Measurements from ENCODE around the gene GZMM.

Gene GZMM

DNA sequence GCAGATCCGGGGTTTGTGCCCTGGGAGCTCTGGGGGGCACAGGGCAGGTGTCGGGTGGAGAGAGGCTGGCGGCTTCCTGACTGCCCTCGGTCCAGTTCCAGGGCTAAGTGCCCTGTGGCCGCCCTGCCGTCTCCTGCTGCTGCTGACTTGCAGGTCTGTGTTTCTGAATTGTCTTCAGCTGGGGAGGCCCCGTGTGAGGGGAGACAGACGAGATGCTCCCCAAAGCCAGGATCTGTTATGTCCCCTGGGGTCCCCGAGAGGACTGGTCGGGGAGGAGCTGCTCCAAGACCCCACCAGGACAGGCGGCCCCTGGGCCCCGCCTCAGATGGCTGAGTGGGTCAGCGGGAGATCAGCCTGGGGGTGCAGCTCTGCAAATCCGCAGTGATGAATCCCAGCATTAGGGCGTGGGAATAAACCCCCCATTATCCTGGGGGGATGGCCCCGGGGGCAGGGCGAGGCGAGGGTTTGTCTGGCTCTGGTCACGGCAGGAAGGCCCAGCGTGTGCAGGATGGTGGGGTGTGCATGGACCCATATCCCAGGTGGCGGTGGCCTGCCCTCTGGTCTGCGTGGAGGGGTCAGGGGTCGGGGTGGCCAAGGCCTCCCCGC lies 50.5 kb downstream of the GZMM start:
- DNase-seq (ENCODE audit: low read depth): no peak
- TF ChIP-seq CTCF (conservative IDR thresholded peaks at IDR 0.05; ENCODE audit: control insufficient read depth, insufficient read depth, low read depth, low read length): no peak
- H3K4me3 ChIP-seq (ENCODE audit: control insufficient read depth, low read depth, low read length): no peak overlapping the region

DNA sequence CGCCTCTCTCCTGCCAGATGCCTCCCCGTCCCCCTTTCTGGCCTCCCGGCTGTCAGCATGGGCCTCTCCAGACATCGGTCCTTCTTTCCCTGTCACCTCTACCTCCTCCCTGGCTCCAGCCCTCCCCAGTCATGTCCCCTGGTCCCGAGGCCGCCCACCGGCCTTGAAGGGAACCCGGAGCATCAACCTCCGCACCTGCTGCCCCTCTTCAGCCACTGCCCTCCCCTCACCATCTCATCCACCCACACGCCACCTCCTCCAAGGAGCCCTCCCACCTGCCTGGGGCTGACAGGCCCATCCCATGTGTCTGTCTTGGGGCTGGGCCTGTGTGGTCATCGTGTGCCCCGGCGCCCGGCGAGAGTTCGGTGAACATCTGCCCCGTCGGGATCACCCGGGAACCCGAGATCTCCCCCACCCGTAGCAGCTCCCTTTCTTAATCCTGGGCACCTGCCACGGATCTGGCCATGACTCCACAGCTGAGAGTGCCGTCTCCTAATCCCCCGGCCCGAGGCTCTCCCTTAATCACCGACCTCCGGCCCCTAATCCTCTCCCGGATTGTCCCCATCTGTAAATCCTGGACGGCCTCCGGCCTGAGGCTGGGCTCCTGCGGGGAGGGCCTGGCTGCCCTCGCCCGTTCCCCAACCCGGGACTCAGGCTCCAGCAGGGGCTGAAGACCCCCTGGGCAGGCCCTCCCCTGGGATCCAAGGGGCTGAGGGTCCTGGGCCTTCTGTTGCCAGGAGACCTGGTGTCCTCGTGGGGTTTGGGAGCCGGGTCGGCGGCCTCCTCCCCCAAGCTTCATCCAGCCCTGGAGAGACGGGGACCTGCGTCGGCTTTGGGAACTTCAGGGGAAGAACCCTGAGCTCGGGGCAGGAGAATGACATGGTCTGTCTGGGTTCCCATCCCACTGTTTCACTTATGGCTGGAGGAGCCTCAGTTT lies 51.7 kb downstream of the GZMM start:
- no peak for TF ChIP-seq CTCF (conservative IDR thresholded peaks at IDR 0.05; ENCODE audit: control insufficient read depth, insufficient read depth, low read depth, low read length)
- no peak for DNase-seq (ENCODE audit: low read depth)

GRCh38 chr19:596263-596655 lies 52.4 kb downstream of the GZMM start:
- H3K4me3 ChIP-seq (ENCODE audit: control insufficient read depth, low read depth, low read length): no peak overlapping the region
- no peak for DNase-seq (ENCODE audit: low read depth)
- TF ChIP-seq CTCF (conservative IDR thresholded peaks at IDR 0.05; ENCODE audit: control insufficient read depth, insufficient read depth, low read depth, low read length): no peak

More for the DNA sequence above, 51.7 kb downstream of the GZMM start:
- no peak overlapping the region for H3K4me3 ChIP-seq (ENCODE audit: control insufficient read depth, low read depth, low read length)

- TF ChIP-seq CTCF (conservative IDR thresholded peaks at IDR 0.05; ENCODE audit: control insufficient read depth, insufficient read depth, low read depth, low read length): no peak
- DNase-seq (ENCODE audit: low read depth): no peak
- H3K4me3 ChIP-seq (ENCODE audit: control insufficient read depth, low read depth, low read length): no peak overlapping the region
Measured at GRCh38 chr19:597406-598315, 53.8 kb downstream of the GZMM start.

All from fibroblast of mammary gland (primary cell).